ENCODE data around the gene SRC. TPM values are rescaled to one million over a fixed set of nuclear protein-coding genes. Genes with fewer than 3 reads are reported as not detected.

SRC gene
- total RNA-seq, 1 donor from 2014 or later = 7.8 TPM

DNA sequence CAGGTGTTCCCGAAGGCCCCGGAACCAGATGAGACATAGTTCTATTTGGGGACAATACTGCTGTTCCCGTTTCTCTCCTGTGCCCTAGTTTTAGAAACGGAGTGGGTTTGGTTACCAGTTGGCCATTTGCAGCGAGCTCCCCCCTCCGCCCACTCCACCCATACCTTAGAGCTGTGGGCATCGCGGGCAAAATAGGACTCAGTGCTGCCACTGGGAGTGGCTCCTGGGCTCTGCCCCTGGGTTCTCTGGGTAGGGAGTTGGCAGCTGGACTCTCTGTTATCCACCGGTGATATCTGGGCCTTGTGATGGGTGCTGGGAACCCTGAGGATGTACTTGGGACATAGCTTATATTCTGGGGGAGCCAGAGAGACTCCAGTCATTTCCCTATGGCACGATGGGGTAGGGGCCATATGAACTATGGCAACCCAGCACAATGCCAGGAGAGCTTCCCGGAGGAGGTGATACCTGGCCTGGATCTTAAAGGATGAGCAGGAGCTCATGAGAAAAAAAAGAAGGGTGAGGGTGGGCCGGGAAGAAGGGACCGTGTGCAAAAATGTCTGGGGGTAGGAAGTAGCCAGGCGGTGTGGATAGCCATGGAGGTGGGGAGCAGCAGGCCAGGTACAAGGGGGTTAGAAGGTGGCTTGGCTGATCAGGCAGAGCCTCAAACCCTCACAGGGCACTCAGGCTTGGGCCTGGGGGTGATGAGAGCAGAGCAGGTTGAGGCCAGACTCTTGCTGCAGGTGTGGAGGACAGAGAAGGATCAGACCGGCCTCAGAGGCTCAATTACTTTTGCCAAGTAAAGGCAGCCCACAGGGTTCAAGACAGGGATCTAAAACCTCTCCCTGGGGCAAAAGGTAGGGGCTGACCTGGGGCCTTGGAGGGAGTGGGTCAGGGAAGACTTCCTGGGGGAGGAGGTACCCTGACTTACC lies 9.6 kb downstream of the SRC start:
- H3K9me3 ChIP-seq (ENCODE audit: control insufficient read depth in 3 of 3, low read length in 3 of 3) = no peaks in the 10 kb centered on the region
- no peak overlapping the region for H3K4me3 ChIP-seq (ENCODE audit: low read length in 3 of 3)
- H3K9ac ChIP-seq (ENCODE audit: low read depth in 1 of 3, low read length in 3 of 3) = no peak overlapping the region
- peaks cover 0 to 2% (median 0%) of the 10 kb centered on the region in 3 donors for H3K27me3 ChIP-seq (ENCODE audit: control insufficient read depth in 3 of 3, insufficient read depth in 3 of 3, low read length in 3 of 3)
- peaks cover 6 to 31% (median 30%) of the 10 kb centered on the region in 3 donors for H3K4me1 ChIP-seq (ENCODE audit: control insufficient read depth in 3 of 3, insufficient read depth in 3 of 3, low read length in 3 of 3)
- H3K27ac ChIP-seq (ENCODE audit: low read depth, low read length) = no peak overlapping the region
- no peaks in the 10 kb centered on the region for H3K36me3 ChIP-seq (ENCODE audit: control insufficient read depth in 3 of 3, insufficient read depth in 3 of 3, low read length in 3 of 3)

DNA sequence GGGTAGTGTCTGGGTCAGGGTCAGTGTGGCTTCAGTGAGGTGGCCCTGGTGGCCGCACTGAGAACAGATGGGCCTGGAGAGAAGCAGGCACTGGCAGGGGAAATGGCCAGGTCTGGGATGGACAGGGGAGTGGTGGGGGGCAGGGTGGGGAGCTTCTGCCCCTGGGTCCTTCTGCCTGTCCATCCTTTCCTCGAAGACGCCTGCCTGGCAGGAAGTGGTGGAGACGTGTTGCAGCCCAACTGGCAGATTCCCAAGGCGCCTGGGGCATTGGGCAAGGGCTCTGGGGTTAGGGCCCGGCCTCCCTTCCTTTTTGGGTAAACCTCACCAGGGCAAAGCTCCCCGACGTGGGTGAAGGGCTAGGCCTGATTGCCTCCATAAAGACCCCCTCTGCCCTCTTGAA lies 10.4 kb downstream of the SRC start:
- no peaks in the 10 kb centered on the region for H3K36me3 ChIP-seq (ENCODE audit: control insufficient read depth in 3 of 3, insufficient read depth in 3 of 3, low read length in 3 of 3)
- H3K4me1 ChIP-seq (ENCODE audit: control insufficient read depth in 3 of 3, insufficient read depth in 3 of 3, low read length in 3 of 3) = peaks cover 6 to 31% (median 30%) of the 10 kb centered on the region in 3 donors
- H3K9me3 ChIP-seq (ENCODE audit: control insufficient read depth in 3 of 3, low read length in 3 of 3) = no peaks in the 10 kb centered on the region
- no peak overlapping the region for H3K9ac ChIP-seq (ENCODE audit: low read depth in 1 of 3, low read length in 3 of 3)
- H3K27me3 ChIP-seq (ENCODE audit: control insufficient read depth in 3 of 3, insufficient read depth in 3 of 3, low read length in 3 of 3) = peaks cover 0 to 2% (median 0%) of the 10 kb centered on the region in 3 donors
- no peak overlapping the region for H3K27ac ChIP-seq (ENCODE audit: low read depth, low read length)
- no peak overlapping the region for H3K4me3 ChIP-seq (ENCODE audit: low read length in 3 of 3)

DNA sequence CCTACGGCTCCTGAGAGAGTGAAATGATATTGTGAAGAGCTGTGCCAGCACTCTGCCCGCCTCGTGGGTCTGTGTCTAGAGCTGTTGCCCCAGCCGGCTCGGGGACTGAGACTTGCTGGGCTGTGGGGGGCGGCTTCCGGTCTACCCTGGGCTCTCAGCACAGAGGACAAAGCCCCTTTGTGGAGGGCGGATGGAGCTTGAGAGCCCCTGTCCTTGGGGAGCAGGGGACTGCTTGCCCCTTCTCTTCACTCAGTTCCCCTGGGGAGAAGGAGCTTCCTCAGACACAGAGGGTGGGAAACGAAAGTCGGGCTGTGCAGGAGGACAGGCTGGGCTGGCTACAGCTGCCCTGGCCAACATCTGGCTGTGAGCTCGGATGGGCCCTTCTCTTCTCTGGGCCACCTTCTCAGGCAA lies 11.0 kb downstream of the SRC start:
- H3K27ac ChIP-seq (ENCODE audit: low read depth, low read length) = no peak overlapping the region
- H3K27me3 ChIP-seq (ENCODE audit: control insufficient read depth in 3 of 3, insufficient read depth in 3 of 3, low read length in 3 of 3) = peaks cover 0 to 2% (median 0%) of the 10 kb centered on the region in 3 donors
- no peak overlapping the region for H3K4me3 ChIP-seq (ENCODE audit: low read length in 3 of 3)
- peaks cover 6 to 31% (median 30%) of the 10 kb centered on the region in 3 donors for H3K4me1 ChIP-seq (ENCODE audit: control insufficient read depth in 3 of 3, insufficient read depth in 3 of 3, low read length in 3 of 3)
- H3K9ac ChIP-seq (ENCODE audit: low read depth in 1 of 3, low read length in 3 of 3) = no peak overlapping the region
- H3K36me3 ChIP-seq (ENCODE audit: control insufficient read depth in 3 of 3, insufficient read depth in 3 of 3, low read length in 3 of 3) = no peaks in the 10 kb centered on the region
- no peaks in the 10 kb centered on the region for H3K9me3 ChIP-seq (ENCODE audit: control insufficient read depth in 3 of 3, low read length in 3 of 3)

DNA sequence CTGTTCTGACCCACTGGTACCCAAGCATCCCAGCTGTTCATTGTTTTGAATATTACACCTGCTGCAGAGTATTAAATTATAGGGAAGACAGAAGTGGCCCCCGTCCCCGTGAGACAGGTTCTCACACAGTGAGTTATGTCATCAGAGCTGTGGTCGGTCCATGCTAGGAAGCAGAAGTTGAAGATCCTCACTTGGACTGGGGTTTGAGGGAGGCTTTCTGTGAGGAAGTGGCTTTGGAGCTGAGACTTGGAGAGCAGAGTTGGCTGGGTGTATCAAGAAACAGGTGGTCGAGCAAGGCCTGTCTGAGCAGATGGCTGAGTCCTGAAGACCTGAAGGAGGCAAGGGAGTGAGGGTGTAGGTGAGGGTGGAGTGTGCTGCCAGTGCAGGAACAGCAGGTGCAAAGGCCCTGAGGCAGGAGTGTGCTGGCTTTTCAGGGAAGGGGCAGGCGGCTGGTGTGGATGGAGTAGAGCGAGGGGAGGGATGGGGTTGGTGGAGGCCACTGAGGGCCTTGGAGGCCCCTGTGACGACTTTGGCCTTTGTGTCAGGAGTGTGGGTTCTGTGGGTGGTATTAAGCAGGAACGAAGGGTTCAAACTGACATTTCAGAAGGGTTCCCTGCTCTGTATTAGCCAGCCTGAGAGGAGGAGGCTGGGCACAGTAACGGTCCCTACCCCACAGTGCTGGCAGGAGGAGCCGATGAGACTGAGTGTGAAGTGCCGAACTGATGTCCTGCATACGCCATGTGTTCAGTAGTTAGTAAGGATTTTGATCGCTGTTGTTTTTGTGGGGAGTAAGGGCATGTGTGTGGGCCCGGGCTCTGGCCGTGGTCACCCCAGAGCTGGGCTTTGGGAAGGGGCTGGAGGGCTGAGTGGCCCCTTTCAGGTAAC lies 11.8 kb downstream of the SRC start:
- H3K4me3 ChIP-seq (ENCODE audit: low read length in 3 of 3) = no peak overlapping the region
- H3K9ac ChIP-seq (ENCODE audit: low read depth in 1 of 3, low read length in 3 of 3) = no peak overlapping the region
- peaks cover 6 to 31% (median 30%) of the 10 kb centered on the region in 3 donors for H3K4me1 ChIP-seq (ENCODE audit: control insufficient read depth in 3 of 3, insufficient read depth in 3 of 3, low read length in 3 of 3)
- H3K27me3 ChIP-seq (ENCODE audit: control insufficient read depth in 3 of 3, insufficient read depth in 3 of 3, low read length in 3 of 3) = peaks cover 0 to 2% (median 0%) of the 10 kb centered on the region in 3 donors
- H3K27ac ChIP-seq (ENCODE audit: low read depth, low read length) = no peak overlapping the region
- no peaks in the 10 kb centered on the region for H3K9me3 ChIP-seq (ENCODE audit: control insufficient read depth in 3 of 3, low read length in 3 of 3)
- H3K36me3 ChIP-seq (ENCODE audit: control insufficient read depth in 3 of 3, insufficient read depth in 3 of 3, low read length in 3 of 3) = no peaks in the 10 kb centered on the region

DNA sequence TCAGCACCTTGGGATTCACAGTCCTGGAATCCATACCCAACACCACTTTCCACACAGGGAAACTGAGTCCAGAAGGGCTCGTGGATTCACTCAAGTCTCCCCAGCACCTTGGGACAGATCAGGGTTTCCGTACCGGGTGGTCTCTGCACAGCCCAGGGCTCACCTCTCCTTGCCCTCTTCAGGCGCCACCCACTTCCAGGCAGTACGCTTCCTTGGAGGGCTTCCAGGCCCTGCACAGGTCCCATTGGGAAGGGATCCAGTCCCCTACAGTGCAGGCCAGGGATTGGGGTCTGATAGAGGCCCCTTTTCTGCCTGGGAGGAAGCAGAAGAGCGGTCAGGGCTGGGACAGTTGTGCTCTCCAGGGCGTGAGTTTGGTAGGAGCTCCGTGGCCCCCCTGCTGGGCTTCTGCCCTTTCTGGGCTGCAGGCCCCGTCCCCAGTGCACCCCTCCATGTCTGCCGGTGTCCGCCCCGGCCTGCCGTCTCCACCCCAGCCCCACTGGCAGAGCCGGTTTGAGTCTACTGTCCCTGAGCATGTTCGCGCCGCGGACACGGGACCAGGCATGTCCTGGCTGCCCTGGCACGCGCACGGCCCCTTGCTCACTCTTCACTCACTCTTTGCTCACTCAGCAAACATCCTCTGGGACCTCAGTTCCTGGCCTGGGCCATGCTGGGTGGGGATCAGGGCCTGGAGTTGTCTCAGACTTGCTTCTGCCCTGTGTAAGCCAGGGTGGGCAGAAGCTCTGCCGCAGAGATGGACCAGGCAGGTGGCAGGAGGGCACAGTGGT lies 12.6 kb downstream of the SRC start:
- Histone ChIP-seq H3K27me3 (ENCODE audit: control insufficient read depth in 3 of 3, insufficient read depth in 3 of 3, low read length in 3 of 3) (peaks cover 0 to under 1% (median 0%) of the 10 kb centered on the region in 3 donors), H3K4me3 (ENCODE audit: low read length in 3 of 3) (no peak overlapping the region), H3K36me3 (ENCODE audit: control insufficient read depth in 3 of 3, insufficient read depth in 3 of 3, low read length in 3 of 3) (no peaks in the 10 kb centered on the region), H3K9me3 (ENCODE audit: control insufficient read depth in 3 of 3, low read length in 3 of 3) (no peaks in the 10 kb centered on the region), H3K9ac (ENCODE audit: low read depth in 1 of 3, low read length in 3 of 3) (no peak overlapping the region), H3K27ac (ENCODE audit: low read depth, low read length) (no peak overlapping the region), H3K4me1 (ENCODE audit: control insufficient read depth in 3 of 3, insufficient read depth in 3 of 3, low read length in 3 of 3) (peaks cover 6 to 31% (median 30%) of the 10 kb centered on the region in 3 donors)

DNA sequence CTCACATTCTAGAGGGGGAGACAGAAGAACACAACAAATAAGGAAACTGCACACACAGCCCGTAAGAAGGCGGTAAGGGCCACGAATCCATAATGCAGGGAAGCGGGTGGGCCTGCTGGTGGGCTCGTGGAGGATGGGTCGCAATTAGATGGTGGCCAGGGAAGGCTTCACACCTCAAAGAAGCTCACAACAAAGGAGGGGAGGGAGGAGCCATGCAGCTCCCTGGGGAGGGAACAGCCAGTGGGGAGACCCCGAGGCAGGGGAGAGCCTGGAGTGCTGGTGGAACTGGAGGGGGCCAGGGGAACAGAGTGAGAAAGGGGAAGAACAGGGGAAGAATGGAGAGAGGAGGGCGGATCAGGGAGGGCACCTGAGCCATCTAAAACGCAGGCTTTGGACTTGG lies 13.4 kb downstream of the SRC start:
- Histone ChIP-seq H3K4me3 (ENCODE audit: low read length in 3 of 3) (no peak overlapping the region), H3K9ac (ENCODE audit: low read depth in 1 of 3, low read length in 3 of 3) (no peak overlapping the region)

DNA sequence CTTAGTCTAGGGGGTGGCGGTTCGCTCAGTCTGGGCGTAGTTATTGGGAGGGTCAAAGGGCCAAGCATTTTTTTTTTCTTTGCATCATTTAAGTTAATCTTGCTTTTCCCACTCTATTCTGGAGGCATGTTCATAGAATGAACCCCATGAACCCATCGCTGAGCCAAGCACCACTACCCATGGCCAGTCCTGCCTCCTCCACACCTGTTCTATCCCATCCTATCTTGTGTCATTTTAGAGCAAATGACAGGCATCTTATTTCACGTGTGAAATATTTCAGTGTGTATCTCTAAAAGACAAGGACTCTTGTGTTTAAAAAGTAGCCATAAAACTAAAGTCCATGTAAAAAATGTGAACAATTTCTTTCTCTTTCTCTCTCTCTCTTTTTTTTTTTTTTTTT lies 13.9 kb downstream of the SRC start:
- H3K27ac ChIP-seq (ENCODE audit: low read depth, low read length) = no peak overlapping the region
- no peaks in the 10 kb centered on the region for H3K27me3 ChIP-seq (ENCODE audit: control insufficient read depth in 3 of 3, insufficient read depth in 3 of 3, low read length in 3 of 3)
- no peaks in the 10 kb centered on the region for H3K9me3 ChIP-seq (ENCODE audit: control insufficient read depth in 3 of 3, low read length in 3 of 3)
- no peak overlapping the region for H3K4me3 ChIP-seq (ENCODE audit: low read length in 3 of 3)
- peaks cover 6 to 28% (median 28%) of the 10 kb centered on the region in 3 donors for H3K4me1 ChIP-seq (ENCODE audit: control insufficient read depth in 3 of 3, insufficient read depth in 3 of 3, low read length in 3 of 3)
- no peak overlapping the region for H3K9ac ChIP-seq (ENCODE audit: low read depth in 1 of 3, low read length in 3 of 3)
- H3K36me3 ChIP-seq (ENCODE audit: control insufficient read depth in 3 of 3, insufficient read depth in 3 of 3, low read length in 3 of 3) = no peaks in the 10 kb centered on the region

More for the DNA sequence above, 13.4 kb downstream of the SRC start:
- Histone ChIP-seq H3K27me3 (ENCODE audit: control insufficient read depth in 3 of 3, insufficient read depth in 3 of 3, low read length in 3 of 3) (no peaks in the 10 kb centered on the region), H3K36me3 (ENCODE audit: control insufficient read depth in 3 of 3, insufficient read depth in 3 of 3, low read length in 3 of 3) (no peaks in the 10 kb centered on the region), H3K4me1 (ENCODE audit: control insufficient read depth in 3 of 3, insufficient read depth in 3 of 3, low read length in 3 of 3) (peaks cover 6 to 31% (median 30%) of the 10 kb centered on the region in 3 donors), H3K27ac (ENCODE audit: low read depth, low read length) (no peak overlapping the region), H3K9me3 (ENCODE audit: control insufficient read depth in 3 of 3, low read length in 3 of 3) (no peaks in the 10 kb centered on the region)

DNA sequence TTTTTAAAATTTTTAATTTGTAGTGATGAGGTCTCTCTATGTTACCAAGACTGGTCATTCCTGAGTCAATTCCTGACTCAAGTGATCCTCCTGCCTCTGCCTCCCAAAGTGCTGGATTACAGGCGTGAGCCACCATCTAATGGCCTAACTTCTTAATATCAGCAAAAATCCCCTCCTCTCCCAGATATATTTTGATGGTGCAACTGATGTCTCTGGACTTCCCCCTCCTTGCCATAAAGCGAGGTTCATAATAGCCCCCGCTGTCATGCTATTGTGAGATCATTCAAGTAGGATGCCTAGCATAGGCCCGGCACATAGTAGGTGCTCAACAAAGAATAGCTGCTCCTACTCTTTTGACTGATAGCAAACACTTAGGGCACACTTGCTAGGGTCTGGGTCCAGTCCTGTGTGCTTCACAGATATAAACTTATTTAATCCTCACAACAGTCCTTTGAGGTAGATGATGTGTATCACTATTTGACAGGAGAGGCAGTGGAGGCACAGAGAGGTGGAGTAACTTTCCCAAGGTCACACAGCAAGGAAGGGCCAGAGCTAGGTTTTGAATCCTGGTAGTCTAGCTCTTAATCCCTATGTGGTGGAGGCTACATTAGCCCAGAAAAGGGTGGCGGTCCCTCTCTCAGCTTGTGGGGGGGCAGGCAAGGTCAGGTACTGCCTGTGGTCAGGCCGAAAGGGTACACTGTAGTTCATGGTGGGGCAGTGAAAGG lies 14.6 kb downstream of the SRC start:
- no peak overlapping the region for H3K27ac ChIP-seq (ENCODE audit: low read depth, low read length)

GRCh38 chr20:37361336-37361735 lies 15.4 kb downstream of the SRC start:
- Histone ChIP-seq H3K9ac (ENCODE audit: low read depth in 1 of 3, low read length in 3 of 3) (no peak overlapping the region), H3K4me3 (ENCODE audit: low read length in 3 of 3) (no peak overlapping the region), H3K4me1 (ENCODE audit: control insufficient read depth in 3 of 3, insufficient read depth in 3 of 3, low read length in 3 of 3) (peaks cover 6 to 16% (median 16%) of the 10 kb centered on the region in 3 donors), H3K27me3 (ENCODE audit: control insufficient read depth in 3 of 3, insufficient read depth in 3 of 3, low read length in 3 of 3) (no peaks in the 10 kb centered on the region), H3K27ac (ENCODE audit: low read depth, low read length) (no peak overlapping the region), H3K9me3 (ENCODE audit: control insufficient read depth in 3 of 3, low read length in 3 of 3) (no peaks in the 10 kb centered on the region), H3K36me3 (ENCODE audit: control insufficient read depth in 3 of 3, insufficient read depth in 3 of 3, low read length in 3 of 3) (peaks cover 0 to 2% (median 0%) of the 10 kb centered on the region in 3 donors)

More for the DNA sequence above, 14.6 kb downstream of the SRC start:
- Histone ChIP-seq H3K4me3 (ENCODE audit: low read length in 3 of 3) (no peak overlapping the region), H3K36me3 (ENCODE audit: control insufficient read depth in 3 of 3, insufficient read depth in 3 of 3, low read length in 3 of 3) (no peaks in the 10 kb centered on the region), H3K9ac (ENCODE audit: low read depth in 1 of 3, low read length in 3 of 3) (no peak overlapping the region), H3K27me3 (ENCODE audit: control insufficient read depth in 3 of 3, insufficient read depth in 3 of 3, low read length in 3 of 3) (no peaks in the 10 kb centered on the region), H3K4me1 (ENCODE audit: control insufficient read depth in 3 of 3, insufficient read depth in 3 of 3, low read length in 3 of 3) (peaks cover 6 to 22% (median 22%) of the 10 kb centered on the region in 3 donors), H3K9me3 (ENCODE audit: control insufficient read depth in 3 of 3, low read length in 3 of 3) (no peaks in the 10 kb centered on the region)

Measured in skeletal muscle tissue (tissue), 4 donors.